H1 (cell line): ENCODE results near the gene MTURN. TPM values are rescaled to one million over a fixed set of nuclear protein-coding genes. Genes with fewer than 3 reads are reported as not detected.

ENCODE experiments used
- CTCF ChIA-PET: fragments of 300-600 bp; sonication (Branson Sonifier 250); formaldehyde crosslinking; loops from one replicate; lab custom pipeline; 2021; ENCODE audit not compliant: partially characterized antibody; lab: Charles Lee
- POLR2A ChIA-PET: fragments of 300-600 bp; sonication (Branson Sonifier 250); formaldehyde crosslinking; loops from one replicate; lab custom pipeline; 2021; ENCODE audit warnings: inconsistent platforms; ENCODE audit not compliant: partially characterized antibody; lab: Charles Lee
- DNase-seq, 2 experiments: peaks; one replicate each; pipeline versions ENCODE4 v3.0.0 to v3.0.0-alpha.2; 2010 to 2022; ENCODE audit warnings: low spot score in 2 of 2, low read depth in 1 of 2, mixed read lengths in 1 of 2
- FAIRE-seq: peaks from 2 replicates; lab custom pipeline; 2011; peaks lifted over from hg19 to GRCh38; lab: Jason Lieb, UNC
- H2AFZ ChIP-seq: 2 replicates; pipeline ENCODE4 v1.8.1; 2012; ENCODE audit warnings: low read length, inconsistent platforms
- H2AK5ac ChIP-seq: 2 replicates; pipeline ENCODE4 v1.6.1; 2013; ENCODE audit warnings: low read depth, low read length
- H2BK120ac ChIP-seq: replicated peaks from 2 replicates; pipeline ENCODE3; 2013; ENCODE audit warnings: low read depth, low read length, inconsistent platforms
- H2BK12ac ChIP-seq: 2 replicates; pipeline ENCODE4 v1.6.1; 2013; ENCODE audit warnings: low read depth, low read length
- H2BK15ac ChIP-seq: 2 replicates; pipeline ENCODE4 v1.6.1; 2013; ENCODE audit warnings: low read length
- H2BK20ac ChIP-seq: 2 replicates; pipeline ENCODE4 v1.6.1; 2013; ENCODE audit warnings: low read length
- H2BK5ac ChIP-seq: 2 replicates; pipeline ENCODE4 v1.6.1; 2013; ENCODE audit warnings: low read depth, low read length
- H3K14ac ChIP-seq: 2 replicates; pipeline ENCODE4 v1.6.1; 2013; ENCODE audit warnings: inconsistent platforms; ENCODE audit not compliant: insufficient read length
- H3K18ac ChIP-seq: 2 replicates; pipeline ENCODE4 v1.6.1; 2013; ENCODE audit warnings: low read length; ENCODE audit errors: extremely low read depth
- H3K23ac ChIP-seq: 2 replicates; pipeline ENCODE4 v1.6.1; 2013; ENCODE audit warnings: inconsistent platforms; ENCODE audit not compliant: insufficient read length
- H3K23me2 ChIP-seq: 2 replicates; pipeline ENCODE4 v1.6.1; 2013; ENCODE audit warnings: low read depth, low read length
- H3K27ac ChIP-seq: 2 replicates; pipeline ENCODE4 v1.6.1; 2011; ENCODE audit warnings: low read depth, low read length, inconsistent platforms
- H3K27me3 ChIP-seq, 4 experiments: replicated peaks in 1 of 4; 1 replicate in 1 of 4; 2 replicates in 3 of 4; pipeline versions ENCODE4 v1.6.1 to v1.8.1; 2011 to 2013; ENCODE audit warnings: low read length in 3 of 4, mild to moderate bottlenecking in 3 of 4, inconsistent platforms in 2 of 4, mixed read lengths in 2 of 4, moderate library complexity in 1 of 4; ENCODE audit not compliant: control insufficient read depth in 3 of 4, insufficient read depth in 3 of 4; ENCODE audit errors: extremely low read depth in 1 of 4
- H3K36me3 ChIP-seq, 4 experiments: 2 replicates each; pipeline versions ENCODE4 v1.6.1 to v1.8.1; 2011 to 2013; ENCODE audit warnings: mild to moderate bottlenecking in 4 of 4, low read length in 3 of 4, moderate library complexity in 2 of 4, control low read depth in 1 of 4, inconsistent platforms in 1 of 4; ENCODE audit not compliant: insufficient read depth in 4 of 4, control insufficient read depth in 2 of 4
- H3K4ac ChIP-seq: replicated peaks from 2 replicates; pipeline ENCODE3; 2013; ENCODE audit warnings: low read length, low read depth, mixed read lengths, inconsistent platforms; ENCODE audit not compliant: insufficient read length
- H3K4me1 ChIP-seq, 4 experiments: replicated peaks in 1 of 4; 1 replicate in 1 of 4; 2 replicates in 3 of 4; pipeline versions ENCODE4 v1.6.1 to v1.8.1; 2011 to 2013; ENCODE audit warnings: low read length in 3 of 4, inconsistent platforms in 2 of 4, mixed read lengths in 1 of 4; ENCODE audit not compliant: insufficient read depth in 4 of 4, control insufficient read depth in 3 of 4
- H3K4me2 ChIP-seq, 2 experiments: 2 replicates each; pipeline versions ENCODE4 v1.6.1 to v1.8.1; 2011 to 2013; ENCODE audit warnings: low read depth in 2 of 2, low read length in 2 of 2, control low read depth in 1 of 2, inconsistent platforms in 1 of 2, mild to moderate bottlenecking in 1 of 2; ENCODE audit not compliant: insufficient read depth in 1 of 2
- H3K4me3 ChIP-seq, 4 experiments: fragments of 200-600, 300-600 bp in 1 of 4; sonication (generic), shearing (Covaris generic), sonication (Bioruptor Twin) in 1 of 4; 2 replicates each; pipeline versions ENCODE4 v1.5.1 to v1.8.1; 2011 to 2016; ENCODE audit warnings: low read length in 4 of 4, low read depth in 3 of 4, control low read depth in 2 of 4, inconsistent platforms in 2 of 4, mild to moderate bottlenecking in 2 of 4, mixed read lengths in 1 of 4, moderate library complexity in 1 of 4; ENCODE audit not compliant: insufficient read depth in 2 of 4; ENCODE audit errors: extremely low read depth in 1 of 4
- H3K56ac ChIP-seq: replicated peaks from 2 replicates; pipeline ENCODE3; 2013; ENCODE audit warnings: low read depth, mild to moderate bottlenecking, mixed read lengths, low read length, inconsistent platforms; ENCODE audit not compliant: insufficient read length
- H3K79me1 ChIP-seq: 2 replicates; pipeline ENCODE4 v1.6.1; 2013; ENCODE audit warnings: low read depth, low read length, control low read depth
- H3K79me2 ChIP-seq, 2 experiments: 2 replicates each; pipeline versions ENCODE4 v1.6.1 to v1.8.1; 2012 to 2013; ENCODE audit warnings: low read length in 2 of 2, mild to moderate bottlenecking in 2 of 2, inconsistent platforms in 1 of 2; ENCODE audit not compliant: insufficient read depth in 2 of 2, control insufficient read depth in 1 of 2
- H3K9ac ChIP-seq, 4 experiments: replicated peaks in 1 of 4; 1 replicate in 1 of 4; 2 replicates in 3 of 4; pipeline versions ENCODE4 v1.6.1 to v1.8.1; 2011 to 2013; ENCODE audit warnings: low read depth in 3 of 4, low read length in 3 of 4, control low read depth in 2 of 4, mild to moderate bottlenecking in 2 of 4, moderate library complexity in 2 of 4, inconsistent platforms in 1 of 4; ENCODE audit errors: extremely low read depth in 1 of 4
- H3K9me3 ChIP-seq, 2 experiments: 2 replicates each; pipeline versions ENCODE4 v1.6.1 to v1.8.1; 2012 to 2013; ENCODE audit warnings: mild to moderate bottlenecking in 2 of 2, moderate library complexity in 2 of 2, control low read depth in 1 of 2, inconsistent platforms in 1 of 2, low read depth in 1 of 2, low read length in 1 of 2, mixed read lengths in 1 of 2; ENCODE audit not compliant: insufficient read depth in 2 of 2
- H4K20me1 ChIP-seq, 2 experiments: replicated peaks in 1 of 2; 2 replicates each; pipeline versions ENCODE3 to v1.8.1; 2011 to 2013; ENCODE audit warnings: inconsistent platforms in 2 of 2, low read length in 2 of 2, mild to moderate bottlenecking in 1 of 2; ENCODE audit not compliant: insufficient read depth in 2 of 2, control insufficient read depth in 1 of 2
- H4K5ac ChIP-seq: 2 replicates; pipeline ENCODE4 v1.6.1; 2013; ENCODE audit warnings: low read length, low read depth, mixed read lengths, inconsistent platforms; ENCODE audit not compliant: insufficient read length
- H4K8ac ChIP-seq: 2 replicates; pipeline ENCODE4 v1.8.0; 2013; ENCODE audit warnings: mild to moderate bottlenecking, moderate library complexity, low read length, inconsistent platforms; ENCODE audit not compliant: insufficient read depth; ENCODE audit errors: extremely low read depth
- H4K91ac ChIP-seq: replicated peaks from 2 replicates; pipeline ENCODE3; 2013; ENCODE audit warnings: low read length, mixed read lengths, inconsistent platforms; ENCODE audit not compliant: insufficient read length
- BACH1 ChIP-seq: IDR thresholded peaks from 2 replicates; pipeline ENCODE4 v1.6.1; 2012; ENCODE audit warnings: low read length, improper control_type of control experiment
- CTCF ChIP-seq, 3 experiments: IDR thresholded peaks; 1 replicate in 2 of 3; 2 replicates in 1 of 3; pipeline versions ENCODE4 v1.5.1 to v1.6.1; 2011; ENCODE audit warnings: low read length in 3 of 3, mild to moderate bottlenecking in 3 of 3, inconsistent platforms in 2 of 3, low read depth in 1 of 3, moderate library complexity in 1 of 3; ENCODE audit not compliant: insufficient read depth in 1 of 3; ENCODE audit errors: control extremely low read depth in 1 of 3
- EZH2 ChIP-seq: fragments of 200-600 bp; sonication (generic); IDR thresholded peaks from 2 replicates; pipeline ENCODE4 v1.7.1; 2012; ENCODE audit warnings: low read depth, mild to moderate bottlenecking, moderate library complexity, low read length, inconsistent platforms; ENCODE audit not compliant: severe bottlenecking
- WGBS, 2 experiments: shearing (Covaris generic) in 1 of 2; methylation state at CpG; one replicate each; pipeline versions ENCODE4 v1.1.6 to v1.1.7; 2013 to 2015; ENCODE audit warnings: low lambda C conversion rate in 2 of 2, mixed read lengths in 2 of 2, inconsistent platforms in 1 of 2, low coverage in 1 of 2, missing lambda C conversion rate in 1 of 2; ENCODE audit not compliant: insufficient replicate concordance in 2 of 2, insufficient coverage in 1 of 2, insufficient read length in 1 of 2; ENCODE audit errors: extremely low coverage in 1 of 2, missing lambda C conversion rate in 1 of 2; 5-methylcytosine and 5-hydroxymethylcytosine counted together
- polyA plus RNA-seq, 7 experiments: library from polyadenylated mRNA; depleted of rRNA in 3 of 7; stranded (reverse) in 5 of 7; unstranded in 2 of 7; fragments of >200 nt in 5 of 7; fragments of 200-250 nt in 2 of 7; gene quantifications; 1 replicate in 5 of 7; 2 replicates in 1 of 7; 4 replicates in 1 of 7; pipeline versions ENCODE4 v1.2.1 to v1.2.3, GENCODE V29; 2011 to 2013; ENCODE audit warnings: missing spikeins in 2 of 7, mixed read lengths in 2 of 7
- total RNA-seq: library from RNA; stranded (reverse); fragmentation: NEBNext Ultra II Directional; extraction: Animal tissue kit (Norgen Biotek cat#: 25700); gene quantifications from 2 replicates; pipeline ENCODE4 v1.2.1, GENCODE V29; 2021

The MTURN gene
- total and polyA plus RNA-seq, 2 of the 8 experiments (the other 6 are each of a cell fraction or from before 2014, with no cell fraction given), result 2.6 to 5.8 TPM

GRCh38 chr7:30169579-30169978 lies 34.8 kb downstream of the MTURN start:
- peaks cover 0 to 2% of the 10 kb centered on the region in 2 experiments for H4K20me1 ChIP-seq
- ChIA-PET POLR2A (interaction anchor here (0.9 to 1.4 kb wide), 3 partner anchors 10 to 12 kb away, joined by 3 read pairs; no protein-coding TSS in a partner anchor), CTCF (interaction anchor here (2.2 to 4.8 kb wide), 3 partner anchors 9 to 106 kb away, joined by 5 to 22 read pairs (median 10); no protein-coding TSS in a partner anchor)
- H3K23me2 ChIP-seq, result no peaks in the 10 kb centered on the region; the same call in 1 of the 2 replicates
- H2BK5ac ChIP-seq, result peak overlapping the region; percentile 46; the same call in 1 of the 2 replicates
- no peak overlapping the region; a peak in 1 of 7 replicates for H3K9ac ChIP-seq
- H2AK5ac ChIP-seq, result peak overlapping the region; percentile 46; the same call in 1 of the 2 replicates
- no peak overlapping the region for H2AFZ ChIP-seq
- peak overlapping the region; percentile 80 for H2BK12ac ChIP-seq
- H3K79me2 ChIP-seq, result no peaks in the 10 kb centered on the region
- H3K4ac ChIP-seq, result no peak overlapping the region
- no peak overlapping the region for H4K8ac ChIP-seq
- peaks cover 0 to 12% (median 7%) of the 10 kb centered on the region in 4 experiments; a peak in 5 of 7 replicates for H3K27me3 ChIP-seq
- WGBS, 2 experiments, result 86% methylated on average over 2 of the region's 2 CpGs; no CpG with 5 or more reads in 1 of the 2 experiments
- peak overlapping the region; percentile 61; the same call in 1 of the 2 replicates for H2BK15ac ChIP-seq
- H3K14ac ChIP-seq, result no peak overlapping the region
- H3K36me3 ChIP-seq, result no peaks in the 10 kb centered on the region
- H3K79me1 ChIP-seq, result no peaks in the 10 kb centered on the region
- DNase-seq (no peak), FAIRE-seq (no peak)
- no peaks in the 10 kb centered on the region for H3K9me3 ChIP-seq
- H3K4me2 ChIP-seq, result peak overlapping the region; percentile 53 to 58; a peak in 2 of 4 replicates
- peaks cover 8 to 25% (median 20%) of the 10 kb centered on the region in 4 experiments for H3K4me1 ChIP-seq
- H4K5ac ChIP-seq, result no peak overlapping the region
- TF ChIP-seq CTCF (IDR thresholded peaks at IDR 0.05; ENCODE audit: control extremely low read depth in 1 of 3, insufficient read depth in 1 of 3, low read depth in 1 of 3, low read length in 3 of 3) (no peak), EZH2 (no peak), BACH1 (no peak)
- H3K4me3 ChIP-seq, result peak overlapping the region in 1 of 4 experiments; percentile 36; a peak in 1 of 8 replicates
- no peak overlapping the region for H3K23ac ChIP-seq
- peak overlapping the region; percentile 94 for H2BK20ac ChIP-seq
- peak overlapping the region; percentile 57 for H4K91ac ChIP-seq
- no peak overlapping the region for H3K56ac ChIP-seq
- H3K18ac ChIP-seq, result peak overlapping the region; percentile 19; the same call in 1 of the 2 replicates
- no peak overlapping the region for H2BK120ac ChIP-seq
- no peak overlapping the region for H3K27ac ChIP-seq
